ENCODE measurements around the gene ZC3H18.

DNA sequence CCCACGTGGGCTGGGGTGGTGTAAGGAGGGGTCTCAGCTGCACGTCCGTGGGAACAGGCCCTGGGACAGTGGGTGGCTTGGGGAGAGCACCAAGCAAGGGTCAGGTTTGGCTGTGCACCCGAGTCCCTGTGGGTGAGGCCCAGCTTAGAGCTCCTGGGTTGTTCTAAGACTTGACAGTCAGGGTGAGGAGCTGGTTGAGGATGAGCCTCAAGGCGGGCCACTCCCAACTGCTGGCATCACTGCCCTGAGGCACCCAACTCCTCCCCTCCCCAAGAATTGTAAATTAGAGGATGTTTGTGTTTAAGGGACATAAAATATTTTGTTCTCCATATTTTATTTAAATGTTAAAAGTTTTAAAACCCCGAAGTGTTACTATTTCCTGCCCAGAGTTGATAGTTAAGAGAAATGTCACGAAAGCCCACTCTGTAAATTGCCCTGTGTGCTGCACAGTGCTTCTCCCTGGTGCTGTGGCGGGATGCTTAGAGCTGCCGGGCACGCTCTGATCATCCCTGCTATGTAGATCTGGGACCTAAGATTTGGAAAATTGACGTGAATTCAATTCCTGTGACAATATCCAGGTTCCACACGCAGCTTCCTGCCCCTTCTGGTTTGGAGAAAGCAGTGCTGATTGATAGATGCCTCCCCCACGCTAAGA is 15.9 kb downstream of the ZC3H18 start:
- TF ChIP-seq POLR2A (IDR thresholded peaks at IDR 0.05) (no peak), CTCF (IDR thresholded peaks at IDR 0.05) (no peak)
